Body of pancreas (tissue), 4 donors: Measurements from ENCODE around the gene TMEM135.

ENCODE experiments used
- CTCF ChIP-seq, 7 experiments: fragments of 450-650 bp in 4 of 7; fragments of 200-600 bp in 3 of 7; sonication (generic) in 3 of 7; IDR thresholded peaks; one replicate each; pipeline ENCODE4 v1.5.1; 2016 to 2019; ENCODE audit warnings: antibody characterized with exemption in 7 of 7
- POLR2A ChIP-seq, 3 donors: fragments of 450-650 bp; IDR thresholded peaks; one replicate each; pipeline ENCODE4 v1.6.1; 2016; ENCODE audit warnings: antibody characterized with exemption in 3 of 3, mild to moderate bottlenecking in 2 of 3

GRCh38 chr11:87298155-87298554, 260.4 kb downstream of the TMEM135 start:
- TF ChIP-seq CTCF (IDR thresholded peaks at IDR 0.05) (no peak), POLR2A (IDR thresholded peaks at IDR 0.05) (no peak)
